Subcutaneous adipose tissue (tissue), 4 donors: ENCODE results near the gene PPP4R3B. TPM values are rescaled to one million over a fixed set of nuclear protein-coding genes. Genes with fewer than 3 reads are reported as not detected.

Source experiments
- total RNA-seq, 4 donors: library from RNA; depleted of rRNA; stranded (reverse); fragments of >200 nt; gene quantifications; one replicate each; pipeline ENCODE4 v1.1.0, GENCODE V29; 2016
- TF ChIP-seq, protein P1 (sequence below): fragments of 450-650 bp; IDR thresholded peaks from one replicate; pipeline ENCODE4 v1.5.1; 2016; ENCODE audit warnings: low read depth, mild to moderate bottlenecking, control low read depth, antibody characterized with exemption, moderate library complexity

PPP4R3B gene
- total RNA-seq, 4 donors from 2014 or later, result 67.3 to 108 (median 77.8) TPM

DNA sequence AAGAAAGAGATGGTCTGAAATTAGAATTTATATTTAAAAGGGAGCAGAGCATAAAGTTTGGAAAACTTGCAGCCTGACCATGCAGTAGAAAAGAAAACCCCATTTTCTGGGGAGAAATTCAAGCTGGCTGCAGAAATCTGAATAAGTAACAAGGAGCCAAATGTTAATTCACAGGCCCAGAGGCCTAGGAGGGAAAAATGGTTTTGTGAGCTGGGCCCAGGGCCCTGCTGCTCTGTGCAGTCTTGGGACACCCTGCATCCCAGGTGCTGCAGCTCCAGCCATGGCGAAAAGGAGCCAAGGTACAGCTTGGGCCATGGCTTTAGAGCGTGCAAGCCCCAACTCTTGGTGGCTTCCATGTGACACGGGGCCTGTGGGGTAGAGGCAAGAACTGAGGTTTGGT lies 56.6 kb downstream of the PPP4R3B start:
- TF ChIP-seq, protein P1, sequence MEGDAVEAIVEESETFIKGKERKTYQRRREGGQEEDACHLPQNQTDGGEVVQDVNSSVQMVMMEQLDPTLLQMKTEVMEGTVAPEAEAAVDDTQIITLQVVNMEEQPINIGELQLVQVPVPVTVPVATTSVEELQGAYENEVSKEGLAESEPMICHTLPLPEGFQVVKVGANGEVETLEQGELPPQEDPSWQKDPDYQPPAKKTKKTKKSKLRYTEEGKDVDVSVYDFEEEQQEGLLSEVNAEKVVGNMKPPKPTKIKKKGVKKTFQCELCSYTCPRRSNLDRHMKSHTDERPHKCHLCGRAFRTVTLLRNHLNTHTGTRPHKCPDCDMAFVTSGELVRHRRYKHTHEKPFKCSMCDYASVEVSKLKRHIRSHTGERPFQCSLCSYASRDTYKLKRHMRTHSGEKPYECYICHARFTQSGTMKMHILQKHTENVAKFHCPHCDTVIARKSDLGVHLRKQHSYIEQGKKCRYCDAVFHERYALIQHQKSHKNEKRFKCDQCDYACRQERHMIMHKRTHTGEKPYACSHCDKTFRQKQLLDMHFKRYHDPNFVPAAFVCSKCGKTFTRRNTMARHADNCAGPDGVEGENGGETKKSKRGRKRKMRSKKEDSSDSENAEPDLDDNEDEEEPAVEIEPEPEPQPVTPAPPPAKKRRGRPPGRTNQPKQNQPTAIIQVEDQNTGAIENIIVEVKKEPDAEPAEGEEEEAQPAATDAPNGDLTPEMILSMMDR, result no peak

DNA sequence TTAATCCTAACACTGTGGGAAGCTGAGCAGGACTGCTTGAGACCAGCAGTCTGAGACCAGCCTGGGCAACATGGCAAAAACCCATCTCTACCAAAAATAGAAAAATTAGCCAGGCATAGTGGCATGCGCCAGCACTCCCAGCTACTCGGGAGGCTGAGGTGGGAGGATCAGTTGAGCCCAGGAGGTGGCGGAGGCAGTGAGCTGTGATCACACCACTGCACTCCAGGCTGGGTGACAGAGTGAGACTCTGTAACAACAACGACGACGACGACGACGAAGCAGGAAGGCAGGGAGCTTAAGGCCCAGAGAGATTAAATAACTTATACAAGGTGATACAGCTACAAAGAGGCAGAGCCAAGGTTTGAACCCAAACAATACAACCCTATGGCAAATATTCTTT lies 60.6 kb downstream of the PPP4R3B start:
- TF ChIP-seq, protein P1, result no peak

DNA sequence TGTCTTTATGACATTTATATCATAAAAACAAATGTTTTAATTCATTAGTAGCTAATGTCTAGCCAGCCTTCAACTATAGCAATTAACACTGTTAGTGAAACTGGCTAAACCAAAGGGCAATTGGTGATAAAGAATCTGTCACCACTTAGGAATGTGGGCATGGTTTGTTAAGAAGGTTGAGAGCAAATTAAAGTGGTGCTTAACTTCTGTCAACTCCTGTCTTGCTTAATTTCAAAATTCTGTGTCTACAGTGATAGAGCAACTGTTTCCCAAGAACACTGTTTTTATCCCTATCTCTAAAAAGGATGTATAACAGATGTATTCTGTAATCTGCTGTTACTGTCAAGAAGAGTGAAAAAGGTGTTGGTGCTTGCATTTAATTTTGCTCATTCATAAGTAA lies 61.4 kb downstream of the PPP4R3B start:
- TF ChIP-seq, protein P1, result no peak

DNA sequence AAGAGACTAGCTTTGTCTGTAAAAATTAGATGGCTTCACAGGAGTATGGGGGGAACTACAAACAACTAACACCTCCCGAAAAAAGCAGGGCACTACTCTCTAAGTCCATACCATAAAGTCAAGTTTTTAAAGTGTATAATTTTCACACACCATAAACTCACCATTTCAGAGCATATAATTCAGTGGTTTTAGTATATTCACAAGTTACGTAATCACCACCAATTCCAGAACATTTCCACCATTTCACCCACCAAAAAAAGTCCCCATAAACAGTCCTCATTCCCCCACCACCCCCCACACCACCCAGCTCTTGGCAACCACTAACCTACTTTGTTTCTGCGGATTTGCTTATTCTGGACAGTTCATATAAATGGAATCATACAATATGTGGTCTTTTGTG lies 64.1 kb downstream of the PPP4R3B start:
- TF ChIP-seq, protein P1, result no peak

DNA sequence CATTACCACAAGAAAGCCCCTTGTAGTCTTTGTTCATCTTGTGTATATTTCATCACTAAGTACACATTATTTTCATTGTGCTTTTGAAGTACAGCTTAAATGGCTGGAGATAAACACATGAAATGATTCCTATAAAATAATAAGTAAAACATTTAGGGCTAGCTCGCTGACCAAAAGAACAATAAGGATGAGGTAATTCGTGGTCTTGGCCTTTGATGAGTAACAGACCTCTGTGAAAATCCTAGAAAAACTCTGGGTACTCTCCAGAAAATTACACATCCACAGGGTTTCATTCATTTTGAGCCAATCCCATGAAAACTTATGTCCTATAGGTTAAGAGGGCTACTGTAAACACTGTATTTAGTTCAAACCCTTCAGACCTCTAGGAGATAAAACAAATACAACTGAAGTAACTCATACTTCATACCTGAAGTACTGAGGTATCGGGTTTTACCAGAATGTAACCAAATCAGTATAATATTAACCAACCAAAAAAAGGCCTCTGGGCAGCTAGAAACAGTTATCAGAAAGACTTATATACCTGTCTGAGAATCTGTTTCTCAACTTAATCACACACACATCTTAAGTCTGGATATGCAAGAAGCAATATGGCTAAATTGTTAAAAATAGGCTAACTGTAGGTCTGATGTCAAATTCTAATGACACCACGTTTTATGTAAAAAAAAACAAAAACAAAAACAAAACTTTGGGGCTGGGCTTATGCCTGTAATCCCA lies 66.9 kb downstream of the PPP4R3B start:
- TF ChIP-seq, protein P1, result no peak

DNA sequence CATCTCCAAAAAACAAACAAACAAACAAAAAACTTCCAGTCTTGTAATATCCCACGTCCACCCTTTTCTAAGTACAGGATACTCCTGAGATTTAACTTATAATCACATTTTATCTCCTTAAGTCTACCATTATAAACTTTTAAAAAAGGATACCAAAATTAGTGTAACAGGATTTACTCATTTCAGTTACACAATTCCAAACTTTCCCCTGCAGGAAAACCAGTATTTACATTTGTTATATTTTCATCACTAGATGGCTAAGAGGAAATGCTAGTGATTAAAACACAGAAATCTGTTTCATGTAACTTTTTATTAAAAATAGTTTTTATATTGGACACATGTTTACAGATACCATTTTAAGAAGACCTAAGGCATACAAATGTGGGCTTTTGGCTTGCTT lies 70.4 kb downstream of the PPP4R3B start:
- TF ChIP-seq, protein P1, result no peak

DNA sequence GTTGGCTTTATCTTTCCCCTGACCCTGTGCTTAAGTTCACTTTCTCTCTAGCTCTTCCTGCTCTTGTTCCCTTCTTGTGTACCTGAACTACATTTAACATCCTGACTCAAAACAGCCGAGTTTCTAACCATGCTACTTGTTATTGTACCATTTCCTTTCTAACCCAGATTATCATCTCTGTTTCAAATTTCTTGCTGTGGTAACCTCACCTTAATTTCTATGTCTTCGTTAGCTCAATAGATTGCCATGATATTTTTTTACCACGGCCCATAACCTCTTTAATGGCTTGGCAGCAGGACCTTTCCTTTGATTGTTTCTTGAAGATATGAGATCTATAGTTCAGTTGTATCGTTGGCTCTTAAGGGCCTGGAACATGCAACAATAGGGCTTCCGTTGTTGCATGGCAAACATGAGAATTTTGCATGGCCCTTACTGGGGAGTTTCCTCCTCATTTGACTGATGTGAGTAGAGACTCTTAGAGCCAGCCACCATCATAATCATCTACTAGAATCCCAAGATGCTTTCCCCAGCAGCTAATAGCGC lies 86.8 kb downstream of the PPP4R3B start:
- TF ChIP-seq, protein P1, result no peak
